HUES6 (cell line): Measurements from ENCODE around the gene DNAJC5G.

Experiments
- H3K27ac ChIP-seq: 2 replicates; pipeline ENCODE4 v1.7.0; 2013; ENCODE audit warnings: low read depth, mild to moderate bottlenecking, low read length, inconsistent platforms
- H3K27me3 ChIP-seq: 2 replicates; pipeline ENCODE4 v1.6.1; 2013; ENCODE audit warnings: low read length; ENCODE audit not compliant: control insufficient read depth, insufficient read depth
- H3K36me3 ChIP-seq: 2 replicates; pipeline ENCODE4 v1.6.1; 2013; ENCODE audit warnings: low read length; ENCODE audit not compliant: control insufficient read depth, insufficient read depth
- H3K4me1 ChIP-seq: 2 replicates; pipeline ENCODE4 v1.6.1; 2013; ENCODE audit warnings: low read length; ENCODE audit not compliant: control insufficient read depth, insufficient read depth
- H3K4me3 ChIP-seq: 2 replicates; pipeline ENCODE4 v1.5.1; 2013; ENCODE audit warnings: low read depth, low read length
- H3K9ac ChIP-seq: one replicate; pipeline ENCODE4 v1.6.1; 2013; ENCODE audit warnings: mild to moderate bottlenecking, low read length
- H3K9me3 ChIP-seq: 2 replicates; pipeline ENCODE4 v1.6.1; 2013; ENCODE audit warnings: low read depth, low read length; ENCODE audit not compliant: control insufficient read depth, insufficient read depth

Gene DNAJC5G

DNA sequence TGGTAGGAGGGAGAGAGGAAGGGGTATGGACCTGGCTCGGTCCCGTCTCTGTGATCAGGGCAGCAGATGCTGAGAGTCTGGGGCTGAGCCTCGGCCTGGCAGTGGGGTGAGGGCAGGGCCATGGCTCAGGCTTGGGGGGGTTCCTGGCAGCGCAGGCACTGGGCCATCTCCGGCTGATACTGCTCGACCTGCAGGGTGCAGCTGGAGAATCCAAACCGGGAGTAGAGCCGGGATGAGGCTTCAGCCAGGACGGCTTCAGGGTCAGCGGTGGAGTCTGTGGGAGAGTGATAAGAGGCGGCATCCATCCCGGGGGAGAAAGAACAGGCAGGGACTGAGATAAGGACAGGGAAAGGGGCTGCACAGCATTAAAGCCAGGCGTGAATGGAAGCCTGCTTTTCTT is 20.0 kb upstream of the DNAJC5G start:
- H3K27me3 ChIP-seq: peaks cover 38% of the 10 kb centered on the region
- no peak overlapping the region for H3K27ac ChIP-seq
- H3K9me3 ChIP-seq: no peaks in the 10 kb centered on the region
- H3K36me3 ChIP-seq: no peaks in the 10 kb centered on the region
- no peak overlapping the region for H3K4me3 ChIP-seq
- peaks cover 9% of the 10 kb centered on the region for H3K4me1 ChIP-seq
- no peak overlapping the region for H3K9ac ChIP-seq

DNA sequence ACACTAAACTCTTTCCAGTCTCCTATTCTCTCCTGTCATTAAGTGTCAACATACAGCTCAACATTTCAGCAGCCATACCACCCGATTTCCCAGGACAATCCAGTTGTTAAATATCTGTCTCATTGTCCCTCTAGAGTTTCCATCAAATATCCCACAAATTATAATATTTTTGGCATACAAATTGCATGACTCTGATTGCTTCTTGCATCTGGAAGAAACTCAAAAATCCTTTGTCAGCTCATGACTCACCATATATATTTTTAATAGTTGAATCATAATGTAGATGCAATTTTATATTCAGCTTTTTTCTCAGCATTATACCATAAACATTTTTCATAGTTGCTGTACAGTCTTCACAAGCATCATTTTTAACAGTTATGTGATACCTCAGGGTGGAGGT is 19.6 kb upstream of the DNAJC5G start:
- Histone ChIP-seq H3K9me3 (no peaks in the 10 kb centered on the region), H3K4me3 (no peak overlapping the region), H3K4me1 (peaks cover 5% of the 10 kb centered on the region), H3K36me3 (no peaks in the 10 kb centered on the region), H3K9ac (no peak overlapping the region), H3K27me3 (peaks cover 43% of the 10 kb centered on the region), H3K27ac (no peak overlapping the region)

DNA sequence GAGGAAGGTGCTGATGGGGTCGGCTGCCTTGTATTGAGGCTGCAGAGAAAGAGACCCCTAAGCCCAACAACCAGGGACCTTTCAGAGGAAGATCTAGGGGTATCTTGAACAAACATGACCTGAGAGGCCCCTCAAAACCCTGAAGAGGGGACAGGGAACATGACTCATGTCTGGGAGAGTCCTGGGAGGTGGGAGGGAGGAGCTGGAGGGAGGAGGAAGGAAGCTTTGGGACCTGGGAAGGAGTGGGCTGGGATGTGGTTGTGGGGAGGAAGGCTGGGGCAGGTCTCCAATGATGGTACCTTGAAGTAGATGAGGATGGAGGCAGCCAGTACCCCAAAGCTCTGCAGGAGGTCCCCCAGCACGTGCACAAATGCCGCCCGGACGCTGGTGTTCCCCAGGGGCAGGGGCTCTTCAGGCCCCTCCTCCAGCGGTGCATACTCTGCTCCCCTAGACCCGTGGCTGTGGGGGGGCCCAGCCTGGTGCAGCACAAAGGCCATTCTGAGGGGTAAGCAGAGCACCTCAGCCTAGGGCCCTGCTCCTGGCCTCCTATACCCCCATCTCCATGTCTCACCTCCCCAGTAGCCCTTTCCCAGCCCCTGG is 18.3 kb upstream of the DNAJC5G start:
- H3K9me3 ChIP-seq: no peaks in the 10 kb centered on the region
- no peak overlapping the region for H3K27ac ChIP-seq
- 0 out of 2 replicates have a peak, but pooled peaks cover 6% of the 10 kb centered on the region for H3K4me1 ChIP-seq
- no peaks in the 10 kb centered on the region for H3K36me3 ChIP-seq
- H3K4me3 ChIP-seq: no peak overlapping the region
- no peak overlapping the region for H3K9ac ChIP-seq
- peaks cover 50% of the 10 kb centered on the region for H3K27me3 ChIP-seq

DNA sequence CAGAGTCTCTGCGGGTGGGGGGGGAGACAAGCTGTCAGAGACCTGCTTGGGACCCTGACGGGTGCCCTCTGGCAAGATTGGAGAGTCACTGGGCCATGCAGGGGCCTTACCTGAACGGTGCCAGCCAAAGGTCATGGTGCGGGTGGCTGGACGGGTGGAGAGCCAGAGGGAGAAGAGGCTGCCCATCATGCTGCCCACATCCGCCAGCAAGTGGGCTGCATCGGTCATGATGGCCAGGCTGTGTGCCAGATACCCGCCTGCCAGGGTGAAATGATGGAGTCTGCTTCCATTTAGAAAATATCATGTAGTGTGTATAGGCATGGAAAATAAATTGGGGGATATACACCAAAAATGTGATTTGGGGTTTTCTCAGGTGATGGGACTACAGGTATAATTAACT is 17.2 kb upstream of the DNAJC5G start:
- 0 out of 2 replicates have a peak, but pooled peaks cover 6% of the 10 kb centered on the region for H3K4me1 ChIP-seq
- no peaks in the 10 kb centered on the region for H3K9me3 ChIP-seq
- no peaks in the 10 kb centered on the region for H3K36me3 ChIP-seq
- H3K27ac ChIP-seq: no peak overlapping the region
- H3K27me3 ChIP-seq: peaks cover 61% of the 10 kb centered on the region
- H3K9ac ChIP-seq: no peak overlapping the region
- no peak overlapping the region for H3K4me3 ChIP-seq

DNA sequence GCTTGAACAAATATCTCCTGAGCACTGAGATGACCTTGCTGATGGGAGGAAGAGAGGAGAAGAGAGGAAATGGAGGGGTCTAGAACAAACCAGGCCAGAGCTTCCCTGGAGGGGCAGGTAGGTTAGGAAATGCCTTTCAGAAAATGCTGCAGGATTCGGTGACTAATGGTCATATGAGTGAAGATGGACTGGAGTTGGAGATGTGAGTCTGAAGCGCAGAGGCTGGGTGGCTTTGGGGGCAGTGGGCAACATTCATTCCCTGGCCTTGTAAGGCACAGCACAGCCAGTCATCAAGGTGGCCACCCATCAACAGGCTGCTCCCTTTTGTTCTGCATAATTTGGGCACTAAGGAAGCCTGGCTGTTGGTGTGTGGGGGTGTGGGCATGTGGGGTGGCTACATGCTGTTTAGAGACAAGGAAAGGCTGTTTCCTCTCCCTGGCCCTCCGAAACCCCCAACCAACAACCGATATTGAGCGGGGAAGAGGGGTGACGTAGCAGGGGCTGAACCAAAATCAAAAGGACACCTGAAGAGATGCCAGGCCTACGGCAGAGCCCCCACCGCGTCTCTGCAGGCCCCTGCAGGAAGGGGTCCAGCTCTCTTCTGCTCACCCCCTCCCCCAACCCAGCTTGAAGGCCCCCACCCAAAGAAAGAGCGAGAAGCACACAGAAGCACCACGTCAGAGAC is 13.8 kb upstream of the DNAJC5G start:
- H3K9ac ChIP-seq: no peak overlapping the region
- no peaks in the 10 kb centered on the region for H3K36me3 ChIP-seq
- no peak overlapping the region for H3K27ac ChIP-seq
- no peaks in the 10 kb centered on the region for H3K9me3 ChIP-seq
- peaks cover 15% of the 10 kb centered on the region for H3K4me1 ChIP-seq
- H3K27me3 ChIP-seq: peaks cover 91% of the 10 kb centered on the region
- H3K4me3 ChIP-seq: peak overlapping the region; percentile 56

DNA sequence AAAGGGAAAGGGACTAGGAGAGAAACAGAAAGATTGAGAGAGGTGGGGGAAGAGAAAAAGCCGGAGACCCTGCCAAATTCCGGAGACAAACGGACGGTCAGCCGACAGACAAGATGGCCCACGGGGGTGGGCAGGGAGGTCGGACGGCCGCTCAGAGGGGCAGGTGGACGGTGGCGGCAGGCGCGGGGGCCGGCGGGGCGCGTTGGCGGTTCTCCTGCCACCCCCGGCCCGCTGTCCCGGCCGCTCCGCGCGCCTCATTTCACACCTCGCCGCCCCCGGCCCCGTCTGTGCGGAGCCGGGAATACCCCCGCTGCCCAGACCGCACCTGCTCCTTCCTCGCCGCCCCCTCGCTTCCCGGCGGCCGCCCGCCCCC is 13.3 kb upstream of the DNAJC5G start:
- peaks cover 15% of the 10 kb centered on the region for H3K4me1 ChIP-seq

DNA sequence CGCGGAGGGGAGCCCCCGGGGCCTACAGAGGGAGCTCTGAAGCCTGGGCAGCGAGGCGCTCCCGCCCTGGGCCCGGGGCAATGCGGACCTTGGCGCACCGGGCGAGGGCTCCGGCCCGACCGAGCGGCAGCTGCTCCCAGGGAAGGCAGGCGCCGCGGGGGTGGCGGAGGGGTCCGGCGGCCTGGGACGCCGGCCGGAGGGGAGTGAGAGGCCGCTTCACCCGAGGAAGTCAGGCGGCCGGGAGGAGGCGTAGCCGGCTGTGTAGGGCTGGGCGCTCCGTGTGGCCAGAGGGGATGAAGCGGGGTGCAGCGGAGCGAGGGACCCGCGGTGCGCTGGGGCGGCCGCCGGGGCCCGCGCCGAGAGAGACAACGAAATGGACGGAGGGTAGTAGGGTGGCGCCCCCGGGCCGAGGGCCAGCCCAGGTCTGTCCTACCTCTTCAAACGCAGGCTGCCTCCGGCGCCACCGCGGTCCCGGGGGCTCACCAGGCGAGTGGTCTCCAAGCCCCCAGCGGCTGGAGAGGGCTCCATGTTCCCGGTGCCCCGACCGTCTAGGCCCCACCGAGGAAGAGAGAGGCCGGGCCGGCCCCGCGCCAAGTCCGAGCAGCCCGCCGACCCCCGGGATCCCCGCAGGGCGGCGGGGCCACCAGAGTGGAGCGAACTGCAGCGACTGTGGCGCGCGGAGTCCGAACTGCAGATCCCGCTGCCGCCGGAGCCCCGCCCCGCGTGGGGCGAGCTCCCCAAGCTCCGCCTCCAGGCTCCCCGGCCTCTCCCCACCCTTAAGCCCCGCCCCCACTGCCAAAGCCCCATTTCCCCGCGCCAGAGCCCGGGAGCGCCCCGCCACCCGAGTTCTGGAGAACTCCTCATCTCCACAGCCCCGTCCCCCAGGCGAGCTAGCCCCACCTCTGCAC is 12.6 kb upstream of the DNAJC5G start, which contains the start of gene SLC30A3:
TSS of gene SLC30A3 (minus strand) at position 669 of the 908 bp plus-strand sequence. CDS start at position 528, 141 bp downstream.
- Histone ChIP-seq H3K9me3 (no peaks in the 10 kb centered on the region), H3K27me3 (peaks cover 91% of the 10 kb centered on the region)

More for the DNA sequence above, 13.3 kb upstream of the DNAJC5G start:
- Histone ChIP-seq H3K9ac (no peak overlapping the region), H3K4me3 (peak overlapping the region; percentile 56), H3K9me3 (no peaks in the 10 kb centered on the region), H3K27me3 (peaks cover 92% of the 10 kb centered on the region), H3K27ac (no peak overlapping the region), H3K36me3 (no peaks in the 10 kb centered on the region)

DNA sequence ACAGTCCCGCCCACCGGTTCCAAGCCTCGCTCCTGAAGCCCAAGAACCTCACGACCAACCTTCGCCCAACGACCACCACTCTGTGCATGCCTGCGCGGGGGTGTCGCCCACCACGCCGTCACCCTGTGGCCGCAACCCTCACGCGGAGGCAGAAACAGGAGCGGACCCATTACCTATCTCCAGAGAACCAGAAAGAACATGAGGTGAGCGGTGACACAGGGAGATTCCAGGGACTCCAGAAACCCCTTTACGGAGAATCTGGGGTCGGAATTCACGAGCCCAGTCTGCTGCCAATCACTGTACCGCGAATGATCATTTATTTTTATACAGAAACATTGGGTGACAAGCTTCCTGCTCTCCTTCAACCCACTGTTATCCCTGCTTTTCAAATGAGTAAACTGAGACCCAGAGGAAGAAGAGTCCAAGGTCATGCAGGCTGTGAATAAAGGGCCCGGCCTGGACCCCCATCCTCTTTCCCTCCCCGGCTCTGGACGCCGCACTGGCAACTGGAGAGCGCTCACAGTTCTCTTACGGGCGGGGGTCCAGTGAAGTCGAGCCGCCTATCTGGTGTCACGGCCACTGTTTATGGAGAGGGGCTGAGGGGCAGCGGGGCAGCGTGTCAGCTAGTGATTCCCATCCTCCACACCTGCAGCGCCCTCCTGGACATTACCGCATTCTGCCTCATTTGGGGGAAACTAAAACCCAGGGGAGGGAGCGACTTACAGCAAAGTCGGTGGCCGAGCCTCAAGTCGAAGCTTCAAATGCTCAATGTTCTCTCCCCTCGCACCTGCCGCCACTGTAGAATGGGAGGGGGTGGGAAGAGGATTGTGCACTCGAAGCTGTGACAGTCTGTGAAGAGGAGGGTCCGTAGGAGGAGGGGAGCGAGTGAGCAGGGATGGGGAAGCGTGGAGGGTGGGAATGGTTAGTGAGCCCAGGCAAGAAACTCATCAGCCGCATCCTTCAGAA is 11.7 kb upstream of the DNAJC5G start:
- Histone ChIP-seq H3K27me3 (peaks cover 87% of the 10 kb centered on the region), H3K4me3 (peak overlapping the region; percentile 56), H3K27ac (no peak overlapping the region), H3K9me3 (no peaks in the 10 kb centered on the region), H3K4me1 (peaks cover 15% of the 10 kb centered on the region), H3K9ac (no peak overlapping the region), H3K36me3 (no peaks in the 10 kb centered on the region)

More for the DNA sequence above, 12.6 kb upstream of the DNAJC5G start, which contains the start of gene SLC30A3:
- Histone ChIP-seq H3K4me3 (peak within 1 kb of the TSS; percentile 56), H3K36me3 (no peaks in the 10 kb centered on the region), H3K27ac (no peak within 1 kb of the TSS), H3K4me1 (peaks cover 15% of the 10 kb centered on the region), H3K9ac (no peak within 1 kb of the TSS)

DNA sequence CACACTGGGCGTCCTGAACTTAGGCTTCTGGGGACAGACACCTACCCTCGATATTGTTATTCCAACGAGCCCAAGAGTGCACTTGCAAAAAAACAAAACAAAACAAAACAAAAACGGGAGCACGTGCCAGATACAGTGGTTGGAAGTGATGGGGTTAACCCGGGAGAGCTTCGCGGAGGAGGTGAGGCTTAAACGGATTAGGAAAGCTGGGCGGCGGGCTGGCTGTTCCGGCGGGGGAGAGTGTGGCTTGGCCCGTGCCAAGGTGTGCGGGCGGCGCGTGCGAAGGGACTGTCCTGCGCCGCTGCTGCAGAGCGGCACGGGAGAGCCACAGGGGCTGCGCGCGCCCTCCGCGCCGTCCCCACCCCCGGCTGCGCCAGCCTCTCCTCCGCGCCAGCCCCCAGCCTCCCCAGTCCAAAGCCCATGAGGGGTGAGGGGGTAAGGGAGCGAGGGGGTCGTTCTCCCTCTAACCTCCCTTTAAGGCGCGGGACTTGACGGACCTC is 10.9 kb upstream of the DNAJC5G start:
- Histone ChIP-seq H3K27ac (no peak overlapping the region), H3K4me1 (peaks cover 15% of the 10 kb centered on the region), H3K36me3 (no peaks in the 10 kb centered on the region), H3K4me3 (peak overlapping the region; percentile 56), H3K27me3 (peaks cover 81% of the 10 kb centered on the region), H3K9me3 (no peaks in the 10 kb centered on the region), H3K9ac (peak overlapping the region; percentile 25)
